NCI-H526 treated with DMSO at 0.1 percent for 48 hours (cell line): ENCODE measurements around the gene MED26.

ENCODE experiments used
- DNase-seq: peaks from one replicate; lab custom pipeline; 2025; lab: John Stamatoyannopoulos, UW

The MED26 gene

GRCh38 chr19:16588824-16589577 is 39.0 kb downstream of the MED26 start:
- no peak for DNase-seq

GRCh38 chr19:16587833-16588823 is 39.9 kb downstream of the MED26 start:
- DNase-seq, result no peak

DNA sequence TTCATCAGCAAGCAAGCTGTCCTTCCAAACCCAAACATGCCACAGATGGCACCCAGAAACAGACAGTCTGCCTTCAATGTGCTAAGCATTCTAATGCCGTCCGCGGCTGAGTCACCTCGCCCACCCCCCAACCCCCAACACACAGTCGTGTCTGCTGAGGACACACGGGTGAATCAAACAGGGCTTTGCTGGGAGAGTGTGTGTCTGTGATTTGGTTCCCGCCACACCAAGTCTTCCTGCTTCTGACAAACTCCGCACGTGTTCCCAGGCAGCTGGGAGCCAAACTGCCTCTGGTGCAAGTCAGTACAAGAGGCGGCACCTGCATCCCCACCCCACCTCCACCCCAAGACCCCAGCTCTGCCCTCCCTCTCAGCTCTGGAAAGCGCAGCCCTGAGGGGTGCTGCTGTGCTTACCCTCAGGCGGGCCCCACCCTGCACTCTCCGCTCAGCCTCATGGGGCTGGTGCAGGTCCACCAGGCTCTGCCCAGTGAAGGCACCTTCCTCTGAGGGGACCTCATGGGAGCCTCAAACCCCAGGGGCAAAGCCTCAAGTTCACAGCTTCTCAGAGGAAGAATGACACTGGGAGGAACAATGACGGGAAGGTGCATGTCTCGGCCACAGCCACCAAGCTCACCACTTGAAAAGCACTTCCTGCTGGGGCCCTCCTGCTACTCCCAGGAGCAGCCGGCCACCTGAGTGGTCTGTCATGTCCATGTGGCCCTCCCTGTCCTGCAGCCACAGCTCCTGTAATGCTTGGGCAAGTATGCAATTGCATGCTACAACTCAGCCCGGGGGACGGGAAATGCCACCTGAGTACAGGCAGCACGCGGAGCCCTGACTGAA is 40.8 kb downstream of the MED26 start:
- no peak for DNase-seq

DNA sequence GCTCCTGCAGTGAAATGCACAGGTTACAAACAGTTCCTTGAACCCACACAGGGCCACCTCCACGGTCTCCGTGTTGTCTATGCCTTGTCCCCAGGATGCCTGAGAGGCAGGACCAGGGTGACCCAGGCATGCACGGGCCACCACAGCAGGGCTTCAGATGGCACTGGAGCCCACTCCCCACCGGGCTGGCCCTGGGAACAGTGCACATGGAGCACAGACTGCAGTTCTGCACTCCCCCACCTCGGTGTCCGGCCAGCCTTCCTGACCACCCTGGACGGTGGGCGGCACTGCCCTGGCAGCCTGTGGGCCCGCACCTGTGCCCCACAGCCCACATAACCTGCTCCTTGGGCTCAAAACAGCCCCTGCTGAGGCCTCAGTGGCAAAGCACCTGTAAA is 41.5 kb downstream of the MED26 start:
- no peak for DNase-seq

- no peak for DNase-seq
These were observed 42.1 kb downstream of the MED26 start for GRCh38 chr19:16585808-16586476.

- no peak for DNase-seq
These were observed 42.8 kb downstream of the MED26 start for GRCh38 chr19:16585094-16585801.

- no peak for DNase-seq
These were observed 43.5 kb downstream of the MED26 start for GRCh38 chr19:16584248-16585093.

GRCh38 chr19:16582486-16583261 is 45.3 kb downstream of the MED26 start:
- DNase-seq, result no peak

DNA sequence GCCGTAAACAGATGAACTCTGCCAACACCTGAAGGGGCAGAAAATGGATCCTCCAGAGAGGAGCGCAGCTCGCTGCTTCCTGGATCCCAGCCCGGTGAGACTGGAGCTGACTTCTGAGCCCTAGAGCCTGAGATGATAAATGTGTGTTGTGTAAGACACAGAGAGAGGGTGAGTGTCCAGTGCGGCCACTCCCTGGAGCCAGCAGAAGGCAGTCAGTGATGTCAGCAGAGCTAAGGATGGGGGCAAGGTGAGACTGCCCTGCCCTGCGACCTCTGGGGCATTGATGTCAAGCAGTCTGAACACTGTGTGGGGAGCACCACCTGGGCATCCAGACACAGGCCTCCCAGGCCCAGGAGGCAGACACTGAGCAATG is 46.0 kb downstream of the MED26 start:
- no peak for DNase-seq

- DNase-seq, result no peak
These were observed 46.6 kb downstream of the MED26 start for GRCh38 chr19:16581145-16581970.

GRCh38 chr19:16579381-16579780 is 48.6 kb downstream of the MED26 start:
- no peak for DNase-seq

DNA sequence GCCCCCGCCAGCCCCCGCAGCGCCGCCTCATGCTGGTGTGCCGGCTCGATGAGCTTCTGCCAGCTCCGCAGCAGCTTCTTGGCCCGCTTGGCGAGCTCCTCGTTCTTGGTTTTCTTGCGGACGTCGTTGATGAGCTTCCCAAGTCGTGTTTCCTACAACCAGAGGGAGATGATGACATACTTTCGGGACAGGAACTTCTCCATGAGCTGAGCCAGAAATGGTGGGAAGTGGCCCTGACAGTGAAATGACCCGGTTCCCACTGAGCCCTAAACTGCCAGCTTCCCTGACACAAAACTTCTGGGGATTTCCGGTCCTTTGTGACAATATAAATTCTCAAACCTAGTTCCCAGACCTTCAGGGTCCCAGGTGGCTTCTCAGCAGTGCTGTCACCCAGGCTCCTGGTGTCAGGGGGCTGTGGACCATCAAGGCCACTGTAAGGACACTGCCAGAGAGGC is 50.4 kb downstream of the MED26 start:
- DNase-seq, result no peak

DNA sequence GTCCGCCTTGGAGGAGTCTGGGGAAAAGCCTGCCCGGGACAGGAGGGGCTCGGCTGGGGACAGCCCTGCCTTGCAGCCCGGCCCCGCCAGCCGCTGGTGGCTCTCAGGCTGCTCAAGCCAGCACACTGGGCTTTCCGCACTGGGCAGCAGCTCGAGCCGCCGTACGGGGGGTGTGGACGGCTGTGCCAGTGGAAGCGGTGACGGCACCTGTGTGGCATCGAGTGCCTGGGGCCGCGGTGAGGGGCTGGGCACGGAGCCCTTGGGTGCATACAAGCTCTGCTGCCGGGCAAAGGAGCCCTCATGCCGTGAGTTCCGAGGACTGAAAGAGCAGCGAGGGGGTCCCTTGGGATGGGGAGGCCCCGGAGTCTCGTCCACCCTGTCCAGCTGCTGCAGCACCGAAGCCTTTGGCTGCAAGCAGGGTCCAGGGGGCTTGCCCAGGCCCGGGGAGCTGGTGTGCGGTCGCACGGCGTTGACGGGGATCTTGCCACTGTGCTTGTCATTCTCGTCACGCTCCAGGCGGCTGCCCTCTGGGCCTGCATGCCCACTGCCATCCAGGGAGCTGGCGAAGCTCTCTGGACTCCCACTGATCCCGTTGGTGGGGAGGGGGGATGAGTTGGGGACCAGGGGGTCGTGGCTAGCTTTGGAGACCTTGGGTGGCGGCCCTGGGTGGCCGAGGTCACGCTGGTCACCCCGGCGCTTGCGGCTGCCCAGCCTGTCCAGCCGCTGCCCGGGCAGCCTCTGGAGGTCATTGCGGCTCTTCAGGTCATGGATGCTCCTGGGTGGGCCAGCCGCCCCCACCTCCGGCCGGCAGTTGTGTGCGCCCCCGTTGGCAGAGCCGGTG is 51.1 kb downstream of the MED26 start:
- DNase-seq, result no peak

DNA sequence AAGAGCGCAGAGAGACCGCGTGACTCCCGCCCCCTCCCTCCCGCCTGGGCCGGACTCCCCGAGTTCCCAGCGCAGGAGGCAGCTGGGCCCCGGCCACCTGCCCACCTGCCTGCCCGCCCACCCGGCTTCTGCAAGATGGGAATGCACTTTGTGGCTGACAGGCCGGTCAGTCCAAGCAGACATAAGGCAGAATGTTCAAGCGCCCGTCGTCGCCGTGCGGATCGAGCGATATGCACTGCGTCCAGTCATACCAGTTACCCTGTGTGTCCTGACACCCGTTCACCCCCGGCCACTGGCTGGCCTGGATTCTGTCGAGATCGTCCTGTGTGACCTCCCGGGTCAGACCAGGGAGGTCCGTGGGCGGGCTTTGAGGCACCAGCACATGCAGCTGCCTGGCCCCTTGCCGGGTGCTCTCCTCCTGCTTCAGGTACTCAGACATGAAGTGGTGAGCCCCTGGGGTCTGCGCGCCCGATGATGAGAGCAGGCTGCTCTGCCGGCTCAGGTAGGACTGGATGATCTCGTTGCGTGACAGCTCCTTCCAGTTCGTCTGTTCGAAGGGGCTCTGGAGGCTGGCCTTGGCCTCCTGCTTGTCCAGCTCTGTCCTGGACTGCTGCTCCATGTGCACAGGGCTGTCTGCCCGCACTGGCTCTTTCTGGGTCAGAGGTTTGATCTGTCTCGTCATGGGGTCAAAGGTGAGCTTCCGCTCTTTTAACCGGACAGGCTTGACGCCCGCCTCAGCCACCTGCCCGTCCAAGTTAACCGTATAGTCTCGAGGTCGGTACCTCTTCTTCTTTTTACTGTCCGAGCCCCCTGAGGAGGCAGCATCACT is 51.9 kb downstream of the MED26 start:
- DNase-seq, result no peak

DNA sequence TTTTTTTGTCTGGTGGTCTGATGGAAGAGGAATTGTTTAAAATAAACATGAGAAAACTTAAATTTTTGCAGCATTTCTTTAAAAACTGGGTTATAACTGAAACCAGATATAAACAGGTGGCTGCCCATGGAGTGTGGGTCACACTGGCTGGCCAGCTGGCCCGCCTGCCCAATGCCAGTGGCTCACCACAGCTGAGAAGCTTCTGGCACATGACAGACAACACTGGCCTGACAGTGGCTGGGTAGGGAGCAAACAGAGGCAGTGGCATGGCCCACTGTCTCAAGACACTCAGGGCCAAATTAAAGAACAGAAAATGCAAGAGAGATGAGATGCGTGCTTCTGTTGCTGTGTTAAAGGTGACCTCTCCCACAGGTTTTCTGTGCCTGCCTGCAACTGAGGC is 52.7 kb downstream of the MED26 start:
- DNase-seq, result no peak

- DNase-seq, result no peak
These were observed 54.1 kb downstream of the MED26 start for GRCh38 chr19:16573925-16574324.
